Measurements from ENCODE around the gene RBM34.
"Not testable (repeated sequence)": the region's sequence is repeated elsewhere in the genome, so short reads cannot be mapped to it uniquely, and the experiment has no call there.

Gene RBM34

DNA sequence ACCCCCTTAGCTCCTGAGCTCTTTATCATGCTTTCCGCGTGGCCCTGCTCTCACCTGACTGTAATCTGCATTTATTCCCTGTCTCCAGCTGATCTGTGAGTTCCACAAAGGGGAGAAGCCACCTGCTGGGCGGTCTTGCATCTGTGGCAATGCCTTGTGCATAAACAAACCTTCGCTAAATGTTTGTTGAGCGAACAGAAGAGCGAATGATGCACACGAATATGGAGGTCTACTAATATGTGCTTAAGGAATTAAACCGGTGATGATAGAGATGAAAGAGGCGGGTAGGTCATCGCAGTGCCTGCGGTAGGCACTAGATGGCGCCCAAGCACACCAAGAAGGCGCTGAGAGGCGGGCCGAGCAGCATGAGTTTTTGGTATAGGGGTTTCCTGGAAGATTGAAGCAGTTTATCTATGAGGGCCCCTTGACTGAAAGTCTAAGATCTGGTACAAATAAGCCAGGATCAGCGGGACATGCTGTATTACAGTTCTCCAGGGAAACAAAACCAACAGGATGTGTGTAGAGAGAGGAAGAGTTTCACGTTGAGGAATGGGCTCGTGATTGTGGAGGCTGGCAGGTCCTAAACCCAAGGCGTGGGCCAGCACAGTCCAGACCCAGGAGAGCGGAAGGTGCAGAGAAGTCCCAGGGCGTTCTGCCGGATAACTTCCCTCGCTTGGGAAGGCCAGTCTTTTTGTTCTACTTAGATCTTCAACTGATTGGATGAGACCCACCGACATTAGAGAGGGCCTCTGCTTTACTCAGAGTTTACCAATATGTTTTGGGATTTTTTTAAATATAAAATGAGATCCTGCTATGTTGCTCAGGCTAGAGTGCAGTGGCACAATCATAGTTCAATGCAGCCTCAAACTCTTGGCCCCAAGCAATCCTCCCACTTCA, 67.1 kb downstream of the RBM34 start:
- DNase-seq (ENCODE audit: extremely low spot score, insufficient read length, low read depth): no peak

DNA sequence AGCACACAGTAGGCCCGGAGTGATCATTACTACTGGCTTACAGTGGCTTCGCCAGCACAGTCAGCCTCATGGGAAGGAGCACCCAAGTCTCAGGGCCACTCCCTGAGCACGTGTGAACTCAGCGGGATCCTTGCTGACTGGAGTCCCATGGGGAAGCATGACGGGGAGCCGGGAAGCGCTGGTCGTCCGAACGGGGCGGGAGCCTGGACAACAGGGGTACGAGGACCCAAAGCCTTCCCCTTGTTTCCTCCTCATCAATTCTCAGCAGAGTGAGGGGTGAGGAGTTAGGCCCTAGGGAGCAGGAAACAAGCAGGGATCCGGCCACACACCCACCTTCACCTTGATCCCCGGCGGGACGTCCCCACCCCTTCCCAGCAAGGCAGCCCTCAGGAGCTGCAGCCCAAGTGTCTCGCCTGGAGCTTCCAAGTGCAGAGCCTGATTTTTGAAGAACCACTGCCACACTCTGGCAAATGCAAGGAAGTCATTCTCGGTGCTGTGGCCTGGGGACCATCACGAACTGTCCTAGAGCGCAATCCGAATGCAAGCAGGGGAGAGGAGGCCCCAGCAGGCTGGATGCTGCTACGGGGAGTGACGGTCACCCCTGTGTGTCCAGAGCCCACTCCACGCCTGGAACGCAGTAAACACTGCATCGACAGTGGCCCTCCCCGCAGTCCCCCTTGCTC, 67.9 kb downstream of the RBM34 start:
- FAIRE-seq: no peak

More for the DNA sequence above, 67.1 kb downstream of the RBM34 start:
- FAIRE-seq: peak; percentile 85

DNA sequence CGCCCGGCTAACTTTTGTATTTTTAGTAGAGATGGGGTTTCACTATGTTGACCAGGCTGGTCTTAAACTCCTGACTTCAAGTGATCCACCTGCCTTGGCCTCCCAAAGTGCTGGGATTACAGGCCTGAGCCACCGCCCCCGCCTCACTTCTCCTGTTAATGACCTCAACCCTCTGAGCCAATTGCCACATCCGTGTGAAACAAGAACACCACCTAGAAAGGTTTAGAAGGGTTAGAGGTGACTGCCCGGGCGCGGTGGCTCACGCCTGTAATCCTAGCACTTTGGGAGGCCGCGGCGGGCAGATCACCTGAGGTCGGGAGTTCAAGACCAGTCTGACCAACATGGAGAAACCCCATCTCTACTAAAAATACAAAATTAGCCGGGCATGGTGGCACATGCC, 68.6 kb downstream of the RBM34 start:
- DNase-seq (ENCODE audit: extremely low spot score, insufficient read length, low read depth); FAIRE-seq: not testable (repeated sequence)

More for the DNA sequence above, 67.9 kb downstream of the RBM34 start:
- no peak for DNase-seq (ENCODE audit: extremely low spot score, insufficient read length, low read depth)

DNA sequence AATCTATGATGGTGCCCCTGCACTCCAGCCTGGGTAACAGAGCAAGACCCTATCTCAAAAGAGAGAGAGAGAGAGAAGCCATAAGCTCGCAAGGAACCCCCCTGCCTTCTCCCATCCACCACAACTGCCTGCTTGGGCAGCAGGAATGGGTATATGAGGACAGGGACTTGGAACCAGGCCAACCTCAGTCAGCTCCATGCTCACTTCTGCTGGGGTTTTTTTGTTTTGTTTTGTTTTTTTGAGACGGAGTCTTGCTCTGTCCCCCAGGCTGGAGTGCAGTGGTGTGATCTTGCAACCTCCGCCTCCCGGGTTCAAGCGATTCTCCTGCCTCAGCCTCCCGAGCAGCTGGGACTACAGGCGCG, 69.0 kb downstream of the RBM34 start:
- FAIRE-seq; DNase-seq (ENCODE audit: extremely low spot score, insufficient read length, low read depth): not testable (repeated sequence)

DNA sequence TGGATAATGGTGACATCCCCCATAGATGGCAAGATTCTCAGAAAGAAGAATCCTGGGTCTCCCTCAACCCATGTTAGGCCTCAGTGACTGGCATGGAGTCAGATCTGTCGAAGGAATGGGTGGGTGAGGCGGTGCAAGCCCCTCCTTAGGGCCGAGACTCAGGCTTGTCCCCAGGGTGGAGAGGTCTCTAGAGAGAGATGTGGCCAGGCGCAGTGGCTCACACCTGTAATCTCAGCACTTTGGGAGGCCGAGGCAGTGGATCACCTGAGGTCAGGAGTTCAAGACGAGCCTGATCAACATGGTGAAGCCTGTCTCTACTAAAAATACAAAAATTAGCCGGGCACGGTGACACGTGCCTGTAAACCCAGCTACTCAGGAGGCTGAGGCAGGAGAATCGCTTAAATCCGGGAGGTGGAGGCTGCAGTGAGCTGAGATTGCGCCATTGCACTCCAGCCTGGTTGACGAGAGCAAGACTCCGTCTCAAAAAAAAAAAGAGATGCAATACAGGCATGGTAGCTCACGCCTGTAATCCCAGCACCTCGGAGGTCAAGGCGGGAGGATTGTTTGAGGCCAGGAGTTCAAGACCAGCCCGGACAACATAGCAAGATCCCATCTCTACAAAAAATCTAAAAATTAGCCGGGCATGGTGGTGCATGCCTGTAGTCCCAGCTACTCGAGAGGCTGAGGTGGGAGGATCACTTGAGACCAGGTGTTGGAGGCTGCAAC, 69.6 kb downstream of the RBM34 start:
- DNase-seq (ENCODE audit: extremely low spot score, insufficient read length, low read depth); FAIRE-seq: not testable (repeated sequence)

DNA sequence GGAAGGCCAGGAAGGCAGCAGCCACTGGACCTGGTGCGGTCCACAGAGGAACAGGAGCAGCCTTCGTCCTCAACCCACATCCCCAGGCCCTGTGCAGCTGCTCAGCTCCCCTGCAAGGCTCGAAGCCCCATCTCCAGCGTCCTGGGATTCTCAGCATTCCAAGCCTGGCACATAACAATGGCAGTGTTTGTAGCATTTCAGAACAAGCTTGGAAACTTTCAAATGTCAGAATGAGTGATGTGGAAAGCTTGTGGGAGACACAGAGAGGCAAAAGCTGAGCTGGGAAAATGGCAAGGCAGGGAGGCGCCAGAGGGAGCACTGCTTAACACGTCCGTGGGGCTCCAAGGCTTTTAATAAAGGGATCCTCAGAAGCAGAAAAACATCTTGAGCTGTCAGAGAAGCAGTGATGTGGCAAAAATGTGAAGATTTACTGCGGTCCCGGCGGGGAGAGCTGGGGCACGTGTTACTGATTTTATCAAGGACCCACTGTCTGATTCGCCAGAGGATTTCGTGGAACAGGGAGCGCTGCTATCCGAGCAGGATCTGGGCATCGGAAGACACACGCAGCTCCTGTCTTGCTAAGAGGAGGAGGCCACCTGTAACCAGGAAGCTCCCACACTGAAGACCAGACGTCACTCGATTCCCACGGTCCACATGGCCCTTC, 70.5 kb downstream of the RBM34 start:
- FAIRE-seq (no peak), DNase-seq (ENCODE audit: extremely low spot score, insufficient read length, low read depth) (no peak)

DNA sequence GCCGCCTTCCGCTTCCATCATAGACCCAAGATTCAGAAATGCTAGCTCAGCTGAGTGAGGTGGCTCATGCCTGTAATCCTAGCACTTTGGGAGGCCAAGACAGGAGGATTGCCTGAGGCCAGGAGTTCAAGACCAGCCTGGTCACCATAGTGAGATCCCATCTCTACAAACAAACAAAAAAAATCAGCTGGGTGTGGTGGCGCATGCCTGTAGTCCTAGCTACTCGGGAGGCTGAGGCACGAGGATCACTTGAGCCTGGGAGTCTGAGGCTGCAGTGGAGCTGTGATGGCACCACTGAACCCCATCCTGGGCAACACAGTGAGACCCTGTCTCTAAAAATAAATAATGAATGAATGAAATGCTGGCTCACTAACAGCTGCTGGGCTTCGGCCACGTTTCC, 72.1 kb downstream of the RBM34 start:
- DNase-seq (ENCODE audit: extremely low spot score, insufficient read length, low read depth) (no peak), FAIRE-seq (no peak)

DNA sequence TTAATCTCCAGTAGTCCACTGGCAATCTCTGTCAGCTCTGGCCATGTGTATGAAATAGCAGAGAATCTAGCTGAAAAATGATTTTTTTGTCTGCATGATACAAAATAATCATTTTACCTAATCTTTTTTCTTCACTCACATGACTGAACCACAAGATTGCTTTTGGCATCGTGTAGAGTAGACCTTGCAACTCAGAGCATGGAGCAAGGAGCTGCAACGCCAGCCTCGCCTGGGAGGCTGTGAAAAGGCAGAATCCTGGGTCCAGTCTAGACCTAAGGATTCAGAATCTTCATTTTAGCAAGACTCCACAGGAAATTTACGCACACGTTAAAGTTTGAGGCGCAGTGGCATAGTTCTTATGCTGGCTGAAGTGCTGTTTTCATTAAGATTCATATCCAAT, 72.6 kb downstream of the RBM34 start:
- DNase-seq (ENCODE audit: extremely low spot score, insufficient read length, low read depth): no peak
- no peak for FAIRE-seq

DNA sequence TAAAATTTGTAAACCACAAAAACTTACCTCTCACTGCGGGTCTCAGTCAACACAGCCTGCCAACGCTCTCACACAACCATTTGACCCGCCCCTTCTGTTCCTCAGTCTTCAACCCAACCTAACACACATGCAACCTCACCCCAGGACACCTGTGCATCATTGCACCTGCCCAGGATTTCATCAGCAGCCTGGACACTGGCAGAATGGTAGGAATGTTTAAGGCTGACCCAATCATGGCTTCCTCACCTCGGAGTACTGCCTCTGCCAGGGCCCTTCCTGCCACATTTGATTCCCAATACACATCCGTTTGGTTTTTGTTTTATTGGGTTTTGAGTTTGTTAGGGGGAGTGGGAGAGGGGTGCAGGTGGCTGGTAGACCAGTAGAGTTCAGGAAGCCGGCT, 73.1 kb downstream of the RBM34 start:
- DNase-seq (ENCODE audit: extremely low spot score, insufficient read length, low read depth) (no peak), FAIRE-seq (no peak)

DNA sequence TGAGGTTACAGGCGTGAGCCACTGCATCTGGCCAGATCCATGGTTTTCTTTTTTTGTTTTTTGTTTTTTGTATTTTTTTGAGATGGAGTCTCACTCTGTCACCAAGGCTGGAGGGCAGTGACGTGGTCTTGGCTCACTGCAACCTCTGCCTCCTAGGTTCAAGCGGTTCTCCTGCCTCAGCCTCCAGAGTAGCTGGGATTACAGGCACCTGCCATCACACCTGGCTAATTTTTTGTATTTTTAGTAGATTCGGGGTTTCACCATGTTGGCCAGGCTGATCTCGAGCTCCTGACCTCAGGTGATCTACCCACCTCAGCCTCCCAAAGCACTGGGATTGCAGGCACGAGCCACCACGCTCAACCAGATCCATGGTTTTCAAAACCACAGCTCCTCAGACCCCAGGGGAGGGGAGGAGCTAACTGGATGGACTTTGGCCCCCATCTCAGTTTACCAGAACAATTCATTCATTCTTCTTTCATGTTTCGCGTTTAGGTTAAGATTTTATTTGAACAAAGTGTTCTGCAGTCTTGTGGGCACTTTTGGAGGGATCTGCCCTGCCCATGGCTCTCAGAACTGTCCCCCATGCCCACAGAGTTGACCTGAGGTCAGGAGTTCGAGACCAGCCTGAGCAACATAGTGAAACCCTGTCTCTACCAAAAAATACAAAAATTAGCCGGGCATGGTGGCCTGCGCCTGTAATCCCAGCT, 75.5 kb downstream of the RBM34 start:
- not testable (repeated sequence) for FAIRE-seq; DNase-seq (ENCODE audit: extremely low spot score, insufficient read length, low read depth)
